Psoas muscle (tissue), 8 donors: ENCODE results near the gene ESPL1. TPM values are rescaled to one million over a fixed set of nuclear protein-coding genes. Genes with fewer than 3 reads are reported as not detected.

Experiments
- ATAC-seq, 4 donors: fragments of 200-7000 bp; cut with Tn5 transposase; one replicate each; pipeline ENCODE4 v1.9.1; 2020; ENCODE audit warnings: moderate library complexity in 3 of 4, mild to moderate bottlenecking in 2 of 4
- DNase-seq, 2 donors: peaks; one replicate each; pipeline ENCODE4 v3.0.0-alpha.2; 2020
- H3K27ac ChIP-seq: fragments of 200-600 bp; one replicate; pipeline ENCODE4 v1.8.0; 2022
- H3K27me3 ChIP-seq, 3 donors: fragments of 200-600 bp in 1 of 3; one replicate each; pipeline versions ENCODE4 v1.6.1 to v1.8.0; 2013 to 2022; ENCODE audit warnings: low read length in 2 of 3, mild to moderate bottlenecking in 2 of 3, moderate library complexity in 1 of 3; ENCODE audit not compliant: insufficient read depth in 3 of 3
- H3K36me3 ChIP-seq, 2 donors: fragments of 200-600 bp in 1 of 2; one replicate each; pipeline versions ENCODE4 v1.6.1 to v1.8.0; 2013 to 2022; ENCODE audit warnings: low read depth in 1 of 2, mild to moderate bottlenecking in 1 of 2, moderate library complexity in 1 of 2; ENCODE audit not compliant: insufficient read depth in 1 of 2
- H3K4me1 ChIP-seq: fragments of 200-600 bp; one replicate; pipeline ENCODE4 v1.8.0; 2022
- H3K4me3 ChIP-seq: fragments of 200-600 bp; one replicate; pipeline ENCODE4 v1.8.0; 2022; ENCODE audit warnings: mild to moderate bottlenecking
- H3K9me3 ChIP-seq: fragments of 200-600 bp; one replicate; pipeline ENCODE4 v1.8.0; 2022
- WGBS, 3 donors: extraction: QIAGEN DNeasy Blood & Tissue Kit; methylation state at CpG; one replicate each; pipeline versions ENCODE4 v1.1.6 to v1.1.7; 2013; 5-methylcytosine and 5-hydroxymethylcytosine counted together
- intact Hi-C, 2 donors: fragments of 100-400 bp; cut with DNase I; formaldehyde crosslinking; loops; one replicate each; pipeline versions ENCODE4 v1.11.0 to v1.14.2; 2022
- polyA plus RNA-seq, 3 donors: library from polyadenylated mRNA; stranded (reverse); fragments of 200-250 nt; gene quantifications; one replicate each; pipeline ENCODE4 v1.2.3, GENCODE V29; 2013
- total RNA-seq, 4 donors: library from RNA; stranded (reverse); fragmentation: NEBNext Ultra II Directional in 2 of 4; extraction: Animal tissue kit (Norgen Biotek cat#: 25700) in 2 of 4; gene quantifications; one replicate each; pipeline versions ENCODE4 v1.2.1 to v1.2.4, GENCODE V29; 2021 to 2023
- TF ChIP-seq, protein P1 (sequence below): fragments of 200-600 bp; IDR thresholded peaks from one replicate; pipeline ENCODE4 v1.8.0; 2022; ENCODE audit warnings: antibody characterized with exemption
- donor health status: healthy with polysubstance abuse.
- donor health status: DM: no; HTN: no; CAD: no; lungs with moderate emphysema.
- donor health status: Bipolar disorder and iron deficiency.
- donor health status: healthy.
- donor health status: DM: yes; HTN: yes; CAD: no.
- donor health status: DM: no; HTN: no; CAD: no.
- donor health status: DM: no; HTN: no; CAD: no.
- donor health status: DM: yes; HTN: yes; CAD: no.

ESPL1 gene
- total and polyA plus RNA-seq, 7 donors = 0.03 to 0.48 (median 0.30) TPM; not detected in 2

DNA sequence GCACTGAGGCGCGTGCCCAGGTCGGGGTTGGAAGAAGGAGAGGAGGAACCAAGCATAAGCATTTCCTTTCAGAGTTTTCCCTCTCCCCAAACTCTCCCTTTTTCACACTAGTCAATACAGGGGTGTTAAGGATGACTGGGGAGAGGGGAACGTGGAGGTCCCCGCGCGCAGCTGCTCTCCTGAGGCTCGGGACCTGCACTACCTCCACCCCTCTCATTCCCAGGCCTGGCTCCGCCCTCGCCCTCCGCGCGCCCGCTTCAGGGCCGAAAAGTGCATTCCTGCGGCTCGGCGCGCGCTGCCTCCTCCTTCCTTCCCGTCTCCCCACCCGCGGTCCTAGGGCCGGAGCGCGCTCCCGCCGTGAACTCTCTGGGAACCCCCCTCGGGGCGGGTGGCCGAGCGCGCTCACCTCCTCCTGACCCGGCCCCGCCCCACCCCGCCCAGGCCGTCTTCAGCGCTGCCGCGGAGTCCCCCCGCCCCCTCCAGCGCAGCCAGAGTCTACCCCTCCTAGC is 47.4 kb upstream of the ESPL1 start:
- intact Hi-C loops = loop anchor here (1.0 to 5.0 kb wide), 3 partner anchors 31 to 232 kb away; partner anchors contain the start of gene PCBP2 (in 1 of the 2)
- TF ChIP-seq, protein P1, sequence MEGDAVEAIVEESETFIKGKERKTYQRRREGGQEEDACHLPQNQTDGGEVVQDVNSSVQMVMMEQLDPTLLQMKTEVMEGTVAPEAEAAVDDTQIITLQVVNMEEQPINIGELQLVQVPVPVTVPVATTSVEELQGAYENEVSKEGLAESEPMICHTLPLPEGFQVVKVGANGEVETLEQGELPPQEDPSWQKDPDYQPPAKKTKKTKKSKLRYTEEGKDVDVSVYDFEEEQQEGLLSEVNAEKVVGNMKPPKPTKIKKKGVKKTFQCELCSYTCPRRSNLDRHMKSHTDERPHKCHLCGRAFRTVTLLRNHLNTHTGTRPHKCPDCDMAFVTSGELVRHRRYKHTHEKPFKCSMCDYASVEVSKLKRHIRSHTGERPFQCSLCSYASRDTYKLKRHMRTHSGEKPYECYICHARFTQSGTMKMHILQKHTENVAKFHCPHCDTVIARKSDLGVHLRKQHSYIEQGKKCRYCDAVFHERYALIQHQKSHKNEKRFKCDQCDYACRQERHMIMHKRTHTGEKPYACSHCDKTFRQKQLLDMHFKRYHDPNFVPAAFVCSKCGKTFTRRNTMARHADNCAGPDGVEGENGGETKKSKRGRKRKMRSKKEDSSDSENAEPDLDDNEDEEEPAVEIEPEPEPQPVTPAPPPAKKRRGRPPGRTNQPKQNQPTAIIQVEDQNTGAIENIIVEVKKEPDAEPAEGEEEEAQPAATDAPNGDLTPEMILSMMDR = no peak
- H3K27ac ChIP-seq = peak overlapping the region; percentile 93
- DNase-seq = peak; percentile 91 to 95
- H3K4me1 ChIP-seq = peaks cover 35% of the 10 kb centered on the region
- no peaks in the 10 kb centered on the region for H3K27me3 ChIP-seq
- peak overlapping the region; percentile 71 for H3K4me3 ChIP-seq
- no peaks in the 10 kb centered on the region for H3K9me3 ChIP-seq
- 0 to 1% (median 0%) methylated on average over 29 to 42 of the region's 42 CpGs for WGBS, 3 donors
- ATAC-seq = peak; percentile 80 to 86 (median 84)
- no peaks in the 10 kb centered on the region for H3K36me3 ChIP-seq

DNA sequence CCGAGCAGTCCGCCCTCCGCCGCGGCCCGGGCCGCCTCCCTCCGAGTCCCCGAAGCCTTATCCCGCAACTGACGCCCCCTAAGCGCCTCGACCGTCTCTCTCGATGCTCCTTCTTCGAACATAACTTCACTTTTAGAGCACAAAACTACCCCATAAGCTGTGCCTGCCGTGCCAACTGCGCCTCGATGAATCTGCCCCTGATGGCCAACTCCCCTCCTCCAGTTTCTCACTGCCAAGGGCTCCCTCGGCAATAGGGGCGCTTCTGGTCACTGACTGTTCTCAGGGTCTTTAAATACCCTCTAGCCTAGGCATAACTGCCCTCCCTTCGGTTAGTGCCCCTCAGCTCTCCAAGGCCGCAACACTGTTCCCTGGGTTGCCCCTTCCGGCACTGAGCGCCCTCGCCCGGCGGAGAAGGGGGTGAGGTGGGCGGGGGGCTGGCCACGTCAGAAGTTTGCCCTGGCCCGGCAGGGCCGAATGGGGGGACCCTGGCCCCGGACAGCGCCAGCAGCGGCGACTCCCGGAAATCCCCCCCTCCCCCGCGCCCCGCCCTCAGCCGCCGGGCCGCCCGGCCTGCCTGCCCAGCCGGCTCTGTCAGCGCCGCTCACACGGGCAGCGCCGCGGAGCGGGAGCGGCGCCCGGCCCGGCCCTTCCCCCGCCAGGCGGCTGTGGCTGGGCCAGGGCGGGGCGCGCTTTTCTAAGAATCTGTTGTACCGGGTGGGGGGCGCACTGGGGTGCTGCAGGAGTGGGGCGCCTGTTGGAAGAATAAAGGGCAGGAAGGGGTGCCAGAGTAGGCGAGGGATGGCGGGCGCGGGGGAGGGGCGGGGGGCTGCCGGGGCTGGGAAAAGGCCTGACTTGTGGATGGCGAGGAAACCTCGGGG is 46.7 kb upstream of the ESPL1 start:
- TF ChIP-seq, protein P1 = no peak
- H3K9me3 ChIP-seq = no peaks in the 10 kb centered on the region
- intact Hi-C loops = loop anchor here (1.0 to 5.0 kb wide), 3 partner anchors 30 to 231 kb away; partner anchors contain the start of gene PCBP2 (in 1 of the 2)
- 1 to 2% (median 1%) methylated on average over 55 to 72 of the region's 72 CpGs for WGBS, 3 donors
- H3K4me1 ChIP-seq = peaks cover 35% of the 10 kb centered on the region
- DNase-seq (peak; percentile 81 to 89), ATAC-seq (peak; percentile 70 to 78 (median 75))
- H3K36me3 ChIP-seq = no peaks in the 10 kb centered on the region
- peak overlapping the region; percentile 93 for H3K27ac ChIP-seq
- no peaks in the 10 kb centered on the region for H3K27me3 ChIP-seq
- peak overlapping the region; percentile 71 for H3K4me3 ChIP-seq

DNA sequence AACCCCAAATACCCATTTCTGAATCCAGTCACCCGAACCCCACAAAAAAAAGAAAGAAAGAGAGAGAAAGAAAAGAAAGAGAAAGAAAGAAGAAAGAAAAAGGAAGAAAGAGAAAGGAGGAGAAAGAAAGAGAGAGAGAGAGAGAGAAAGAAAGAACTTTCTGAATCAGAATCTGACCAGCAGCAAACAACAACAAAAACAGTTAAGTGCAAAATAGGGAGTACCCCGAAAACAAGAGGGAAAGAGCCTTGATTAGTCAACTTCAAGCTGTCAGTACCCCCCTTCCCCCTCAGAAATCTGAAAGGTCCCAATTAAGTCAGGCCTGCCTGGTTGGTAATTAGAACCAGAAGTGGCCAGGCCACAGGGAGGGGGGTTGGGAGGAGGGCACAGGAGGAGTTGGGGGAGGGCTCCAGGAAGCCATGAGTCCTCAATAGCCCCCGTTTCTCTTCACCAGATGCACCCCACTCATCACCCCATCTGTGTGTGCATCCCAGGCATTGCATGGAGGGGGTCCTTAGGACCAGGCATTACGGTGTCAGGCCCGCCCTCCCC is 45.9 kb upstream of the ESPL1 start:
- Histone ChIP-seq H3K36me3 (no peaks in the 10 kb centered on the region), H3K9me3 (no peaks in the 10 kb centered on the region), H3K4me1 (peaks cover 32% of the 10 kb centered on the region), H3K27ac (peak overlapping the region; percentile 93), H3K27me3 (no peaks in the 10 kb centered on the region), H3K4me3 (peak overlapping the region; percentile 71)
- intact Hi-C loops = loop anchor here in 1 of 2 donors (5.0 kb wide), 1 partner anchor 230 kb away; the partner anchor contains the start of gene PCBP2
- ATAC-seq = no peak
- TF ChIP-seq, protein P1 = no peak
- DNase-seq = no peak
- WGBS, 3 donors = 37 to 57% (median 49%) methylated on average over 5 of the region's 5 CpGs

DNA sequence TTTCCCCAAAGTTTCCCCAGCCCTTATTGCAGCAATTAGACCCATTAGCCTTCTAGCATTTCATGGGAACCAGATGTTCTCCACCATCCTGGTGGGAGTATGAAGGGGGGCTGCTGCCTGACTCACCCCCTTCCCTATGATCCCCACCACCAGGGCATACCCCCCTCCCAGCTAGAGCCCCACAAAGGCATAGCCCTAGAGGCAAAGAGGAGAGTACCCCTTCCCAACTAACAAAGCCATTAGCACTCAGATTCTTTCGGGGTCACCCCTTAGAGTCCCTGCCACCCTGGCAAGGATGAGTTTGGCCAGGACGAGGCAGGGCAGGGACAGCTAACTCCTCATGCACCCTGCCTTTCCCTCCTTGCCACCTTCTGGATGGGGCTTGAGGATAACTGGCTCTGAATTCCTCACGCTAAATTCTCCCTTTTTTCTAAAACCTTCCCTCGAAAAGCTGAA is 45.3 kb upstream of the ESPL1 start:
- intact Hi-C loops = loop anchor here in 1 of 2 donors (5.0 kb wide), 1 partner anchor 229 kb away; the partner anchor contains the start of gene PCBP2

More for the DNA sequence above, 45.3 kb upstream of the ESPL1 start:
- Histone ChIP-seq H3K27me3 (no peaks in the 10 kb centered on the region), H3K4me3 (no peak overlapping the region), H3K9me3 (no peaks in the 10 kb centered on the region), H3K4me1 (peaks cover 26% of the 10 kb centered on the region), H3K27ac (peak overlapping the region; percentile 93), H3K36me3 (no peaks in the 10 kb centered on the region)
- ATAC-seq (no peak), DNase-seq (peak in 1 of 2 donors; percentile 28)
- WGBS, 3 donors = 53 to 64% (median 63%) methylated on average over 4 of the region's 4 CpGs
- TF ChIP-seq, protein P1 = no peak
